GM12872 (cell line): ENCODE measurements around the gene SPTBN1.

Experiments
- CTCF ChIP-seq: IDR thresholded peaks from 3 replicates; pipeline ENCODE4 v1.5.1; 2011; ENCODE audit warnings: low read depth, mild to moderate bottlenecking, low read length, moderate library complexity; ENCODE audit not compliant: insufficient read depth

SPTBN1 gene

DNA sequence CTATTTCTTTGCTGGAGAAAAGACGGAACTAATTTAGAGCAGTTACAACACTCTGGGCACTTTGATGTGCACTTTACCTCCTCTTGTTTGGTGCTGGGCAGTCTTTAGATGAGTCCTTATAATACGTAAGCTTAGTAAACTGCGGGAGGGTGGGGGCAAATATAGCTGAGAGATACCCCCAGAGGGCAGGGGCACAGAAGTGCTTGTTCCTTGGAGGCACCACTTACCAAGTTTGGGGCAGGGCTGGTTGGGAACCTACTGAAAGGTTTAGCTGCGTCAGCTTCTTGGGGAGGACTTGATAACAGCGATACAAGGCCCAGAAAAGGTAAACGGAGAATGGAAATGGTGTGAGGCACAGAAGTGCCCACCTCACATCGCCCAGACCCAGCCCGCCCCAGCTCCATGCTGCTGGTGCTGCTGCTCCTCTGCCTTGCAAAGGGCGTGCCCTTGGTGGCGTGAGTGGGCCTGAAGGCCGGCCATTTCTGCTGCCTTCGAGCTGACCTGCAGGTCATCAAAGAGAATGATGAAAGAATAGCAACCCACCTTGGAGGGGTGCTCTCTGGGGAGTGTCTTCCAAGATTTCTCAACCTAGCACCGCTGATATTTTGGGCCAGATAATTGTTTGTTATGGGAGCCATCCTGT lies 139.2 kb downstream of the SPTBN1 start:
- TF ChIP-seq CTCF: no peak

DNA sequence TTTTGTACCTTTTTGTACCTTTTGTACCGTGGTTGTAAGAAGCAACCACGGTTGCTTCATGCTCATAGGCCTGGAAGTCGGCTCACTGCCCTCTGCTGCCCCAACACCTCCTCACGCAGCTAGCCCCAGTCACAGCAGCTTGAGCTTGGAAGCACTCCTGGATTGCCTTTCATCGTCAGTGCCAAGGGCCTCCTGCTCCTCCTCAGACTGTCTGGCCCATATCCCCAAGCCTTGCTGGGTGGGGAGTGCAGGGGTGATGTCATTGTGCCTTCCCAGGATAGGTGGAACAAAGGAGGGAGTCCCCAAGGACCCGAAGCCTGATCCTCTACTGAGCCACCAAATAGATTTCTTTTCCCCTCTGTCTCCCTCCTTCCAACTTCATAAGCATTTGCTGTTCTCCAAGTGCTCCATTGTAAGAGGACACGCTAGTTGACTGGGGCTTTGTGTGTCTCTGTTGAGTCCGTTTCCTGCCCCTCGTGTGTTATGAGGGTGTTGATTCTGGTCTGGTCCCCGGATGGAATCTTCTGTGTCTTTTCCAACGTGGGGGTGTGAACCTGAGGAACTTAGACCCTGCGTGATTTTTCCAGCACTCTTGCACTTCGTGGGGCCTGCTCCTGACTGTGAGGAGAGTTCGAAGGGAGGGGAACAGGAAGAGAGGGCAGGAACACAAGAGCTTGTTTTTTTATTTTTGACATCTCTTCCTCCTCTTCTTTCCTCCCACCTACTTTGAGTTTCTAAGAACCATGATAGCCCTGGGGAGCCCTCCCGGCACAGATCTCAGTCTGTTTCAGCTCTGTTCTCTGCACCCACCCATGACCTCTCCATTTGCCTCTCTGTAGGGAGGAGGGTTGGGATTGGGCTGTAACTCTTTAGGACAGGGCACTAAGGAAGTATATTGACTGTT lies 140.1 kb downstream of the SPTBN1 start:
- TF ChIP-seq CTCF: no peak

GRCh38 chr2:54597153-54597848 lies 141.2 kb downstream of the SPTBN1 start:
- no peak for TF ChIP-seq CTCF

DNA sequence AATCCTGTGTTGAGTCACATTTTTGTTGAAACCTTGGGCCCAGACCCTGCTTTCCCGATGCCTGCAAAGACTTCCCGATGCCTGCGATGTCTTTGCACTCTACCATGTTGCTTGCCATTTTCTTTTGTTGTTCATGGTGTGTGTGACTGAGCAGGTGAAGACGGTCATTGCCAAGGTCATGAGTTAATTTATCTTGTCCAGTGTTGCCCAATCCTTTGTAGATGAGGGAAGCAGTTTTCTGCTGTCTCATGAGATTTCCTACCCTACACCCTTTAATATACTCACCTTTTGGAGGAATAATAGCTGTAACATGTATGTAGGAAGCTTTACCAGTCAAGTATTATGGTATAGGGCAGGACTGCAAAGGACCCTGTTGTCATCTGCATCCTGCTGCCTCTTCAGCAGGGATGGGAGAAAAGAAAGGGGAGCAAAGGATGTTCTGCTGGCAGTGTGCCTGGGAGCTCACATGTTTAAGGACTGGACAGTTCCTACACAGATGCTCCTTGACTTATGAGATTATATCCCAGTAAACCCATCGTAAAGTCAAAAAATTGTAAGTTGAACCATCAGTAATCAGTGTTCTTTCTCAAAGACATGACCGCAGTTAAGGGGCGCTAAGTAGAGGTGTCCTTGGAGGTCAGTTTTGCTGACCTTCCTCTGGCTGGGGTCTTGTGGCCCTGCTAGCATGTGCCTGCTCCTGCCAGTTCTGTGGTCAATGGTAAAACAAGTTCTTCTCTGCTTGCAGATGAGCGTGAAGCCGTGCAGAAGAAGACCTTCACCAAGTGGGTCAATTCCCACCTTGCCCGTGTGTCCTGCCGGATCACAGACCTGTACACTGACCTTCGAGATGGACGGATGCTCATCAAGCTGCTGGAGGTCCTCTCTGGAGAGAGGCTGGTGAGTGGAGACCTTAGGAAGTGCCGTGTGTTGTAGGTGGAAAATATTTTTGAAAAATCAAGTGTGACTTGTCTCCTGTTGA lies 142.5 kb downstream of the SPTBN1 start:
- TF ChIP-seq CTCF: no peak

DNA sequence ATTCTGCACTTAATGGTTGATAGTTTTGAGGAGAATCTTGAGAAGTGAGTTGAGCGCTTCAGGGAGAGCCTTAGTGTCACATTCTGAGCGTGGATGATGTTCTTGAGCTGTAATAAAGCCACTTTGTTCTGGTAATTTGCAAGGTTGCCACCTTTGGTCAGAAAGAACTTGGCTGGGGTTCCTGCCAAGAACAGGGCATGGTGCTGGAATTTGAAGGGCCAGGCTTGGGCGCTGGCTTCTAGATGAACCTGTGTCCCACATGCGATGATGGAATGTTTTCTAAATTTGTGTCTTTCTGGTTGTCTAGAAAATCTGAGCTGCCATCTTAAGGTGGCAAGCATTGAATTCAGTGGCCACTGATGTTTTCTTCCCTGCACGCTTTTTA lies 143.2 kb downstream of the SPTBN1 start:
- TF ChIP-seq CTCF: no peak

- TF ChIP-seq CTCF: no peak
Measured at GRCh38 chr2:54599914-54600313, 143.8 kb downstream of the SPTBN1 start.
